ENCODE results near the gene ADAMTSL2. TPM values are rescaled to one million over a fixed set of nuclear protein-coding genes. Genes with fewer than 3 reads are reported as not detected.

ADAMTSL2 gene
- total and polyA plus RNA-seq, 4 donors = 1.8 to 18.2 (median 7.7) TPM

DNA sequence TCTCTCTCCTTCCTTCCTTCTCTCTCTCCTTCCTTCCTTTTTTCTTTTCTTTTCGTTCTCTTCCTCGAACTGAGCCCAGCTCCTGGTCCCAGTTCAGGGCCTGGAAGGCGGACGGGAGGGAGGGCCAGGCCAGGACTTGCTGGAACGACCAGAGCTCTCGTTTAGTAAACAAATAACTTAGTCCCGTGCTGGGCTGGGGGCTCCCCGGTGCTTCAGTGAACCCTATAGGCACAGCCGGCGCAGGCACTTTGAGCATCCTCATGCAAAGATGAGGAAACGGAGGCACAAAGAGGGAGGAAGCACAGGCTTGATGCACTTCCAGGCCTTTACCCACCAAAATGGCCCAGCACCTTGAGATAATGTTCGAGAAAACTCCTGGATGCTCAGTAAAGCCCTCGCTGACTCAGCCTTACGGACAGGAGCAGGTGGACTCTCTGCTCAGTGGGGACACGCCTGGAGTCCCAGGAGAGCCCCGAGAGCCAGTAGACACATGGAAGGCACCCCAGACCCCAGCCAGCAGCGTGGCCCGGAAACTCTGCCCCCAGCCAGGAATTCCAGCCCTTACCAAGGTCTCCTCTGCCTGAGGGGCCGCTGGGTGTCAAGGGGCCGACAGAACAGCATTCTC lies 55.8 kb downstream of the ADAMTSL2 start (continued):
- TF ChIP-seq EGR1 (IDR thresholded peaks at IDR 0.05; ENCODE audit: low read depth in 2 of 2) (no peak), FOXA2 (IDR thresholded peaks at IDR 0.05) (no peak), HNF4G (IDR thresholded peaks at IDR 0.05) (no peak), SP1 (IDR thresholded peaks at IDR 0.05) (no peak)

DNA sequence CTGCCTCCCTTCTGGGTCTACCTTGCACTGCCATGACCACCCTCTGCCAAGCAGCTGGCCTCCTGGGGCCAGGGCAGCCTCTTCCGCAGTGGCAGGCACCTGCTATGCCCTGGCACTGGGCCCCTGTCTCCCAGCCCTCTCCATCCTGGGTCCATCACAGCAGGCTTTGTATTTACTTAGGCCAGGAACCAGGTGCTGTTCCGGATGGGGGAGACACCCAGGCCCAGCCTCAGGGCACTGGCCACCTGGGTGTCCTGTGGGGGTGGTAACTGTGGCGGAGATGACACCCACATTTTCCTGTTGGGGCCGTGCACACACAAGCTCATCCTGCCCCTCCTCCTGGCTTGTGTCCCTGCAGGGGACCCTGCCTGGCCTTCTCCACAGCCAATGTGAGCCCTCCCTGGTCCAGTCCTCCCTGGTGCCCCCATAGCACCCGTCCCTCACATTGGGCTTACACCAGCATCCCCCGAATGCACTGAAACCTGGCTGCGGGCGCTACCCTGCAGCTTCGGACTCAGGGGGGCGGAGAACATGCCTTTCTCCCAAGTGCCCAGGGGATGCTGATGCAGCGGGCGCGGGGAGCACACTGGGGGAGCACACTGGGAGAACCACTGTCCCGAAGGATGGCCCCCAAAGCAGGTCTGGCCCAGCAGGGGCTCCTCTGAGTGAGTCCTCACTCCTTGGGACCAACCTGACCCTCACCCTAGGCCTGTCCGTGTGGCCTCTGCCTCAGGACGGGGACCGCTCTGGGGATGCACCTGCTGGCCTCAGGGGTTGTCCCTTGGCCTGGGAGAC lies 56.8 kb downstream of the ADAMTSL2 start:
- Histone ChIP-seq H3K9me3 (ENCODE audit: control insufficient read depth in 4 of 4, low read length in 3 of 4) (peaks cover 0 to 3% (median 0%) of the 10 kb centered on the region in 4 donors), H3K36me3 (ENCODE audit: control insufficient read depth in 4 of 4, insufficient read depth in 3 of 4, low read depth in 1 of 4, low read length in 3 of 4) (no peaks in the 10 kb centered on the region), H3K4me1 (ENCODE audit: control insufficient read depth in 4 of 4, insufficient read depth in 4 of 4, low read length in 3 of 4) (no peaks in the 10 kb centered on the region), H3K4me3 (ENCODE audit: low read depth in 1 of 3, low read length in 3 of 3) (no peak overlapping the region), H3K27ac (ENCODE audit: low read depth in 1 of 2, low read length in 2 of 2) (no peak overlapping the region), H3K9ac (ENCODE audit: low read depth in 1 of 2, low read length in 2 of 2) (no peak overlapping the region), H3K27me3 (ENCODE audit: control insufficient read depth in 4 of 4, insufficient read depth in 4 of 4, low read length in 3 of 4) (peaks cover 0 to 6% (median under 1%) of the 10 kb centered on the region in 4 donors)
- DNase-seq (ENCODE audit: low spot score) = no peak
- 92% methylated on average over 17 of the region's 17 CpGs for WGBS
- TF ChIP-seq EGR1 (IDR thresholded peaks at IDR 0.05; ENCODE audit: low read depth in 2 of 2) = no peak
- TF ChIP-seq MAX (IDR thresholded peaks at IDR 0.05) = no peak
- TF ChIP-seq RAD21 (IDR thresholded peaks at IDR 0.05) = no peak
- TF ChIP-seq RXRA (IDR thresholded peaks at IDR 0.05) = no peak
- no peak for TF ChIP-seq JUND (IDR thresholded peaks at IDR 0.05)
- TF ChIP-seq YY1 (IDR thresholded peaks at IDR 0.05) = no peak
- TF ChIP-seq SP1 (IDR thresholded peaks at IDR 0.05) = no peak
- no peak for TF ChIP-seq TAF1 (conservative IDR thresholded peaks at IDR 0.05)
- TF ChIP-seq HNF4A (conservative IDR thresholded peaks at IDR 0.05) = no peak
- TF ChIP-seq ZBTB33 (IDR thresholded peaks at IDR 0.05) = no peak
- TF ChIP-seq FOXA2 (IDR thresholded peaks at IDR 0.05) = no peak
- TF ChIP-seq, protein P1, sequence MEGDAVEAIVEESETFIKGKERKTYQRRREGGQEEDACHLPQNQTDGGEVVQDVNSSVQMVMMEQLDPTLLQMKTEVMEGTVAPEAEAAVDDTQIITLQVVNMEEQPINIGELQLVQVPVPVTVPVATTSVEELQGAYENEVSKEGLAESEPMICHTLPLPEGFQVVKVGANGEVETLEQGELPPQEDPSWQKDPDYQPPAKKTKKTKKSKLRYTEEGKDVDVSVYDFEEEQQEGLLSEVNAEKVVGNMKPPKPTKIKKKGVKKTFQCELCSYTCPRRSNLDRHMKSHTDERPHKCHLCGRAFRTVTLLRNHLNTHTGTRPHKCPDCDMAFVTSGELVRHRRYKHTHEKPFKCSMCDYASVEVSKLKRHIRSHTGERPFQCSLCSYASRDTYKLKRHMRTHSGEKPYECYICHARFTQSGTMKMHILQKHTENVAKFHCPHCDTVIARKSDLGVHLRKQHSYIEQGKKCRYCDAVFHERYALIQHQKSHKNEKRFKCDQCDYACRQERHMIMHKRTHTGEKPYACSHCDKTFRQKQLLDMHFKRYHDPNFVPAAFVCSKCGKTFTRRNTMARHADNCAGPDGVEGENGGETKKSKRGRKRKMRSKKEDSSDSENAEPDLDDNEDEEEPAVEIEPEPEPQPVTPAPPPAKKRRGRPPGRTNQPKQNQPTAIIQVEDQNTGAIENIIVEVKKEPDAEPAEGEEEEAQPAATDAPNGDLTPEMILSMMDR (IDR thresholded peaks at IDR 0.05; ENCODE audit: low read depth, low read length, missing input control) = no peak
- TF ChIP-seq, protein P2, sequence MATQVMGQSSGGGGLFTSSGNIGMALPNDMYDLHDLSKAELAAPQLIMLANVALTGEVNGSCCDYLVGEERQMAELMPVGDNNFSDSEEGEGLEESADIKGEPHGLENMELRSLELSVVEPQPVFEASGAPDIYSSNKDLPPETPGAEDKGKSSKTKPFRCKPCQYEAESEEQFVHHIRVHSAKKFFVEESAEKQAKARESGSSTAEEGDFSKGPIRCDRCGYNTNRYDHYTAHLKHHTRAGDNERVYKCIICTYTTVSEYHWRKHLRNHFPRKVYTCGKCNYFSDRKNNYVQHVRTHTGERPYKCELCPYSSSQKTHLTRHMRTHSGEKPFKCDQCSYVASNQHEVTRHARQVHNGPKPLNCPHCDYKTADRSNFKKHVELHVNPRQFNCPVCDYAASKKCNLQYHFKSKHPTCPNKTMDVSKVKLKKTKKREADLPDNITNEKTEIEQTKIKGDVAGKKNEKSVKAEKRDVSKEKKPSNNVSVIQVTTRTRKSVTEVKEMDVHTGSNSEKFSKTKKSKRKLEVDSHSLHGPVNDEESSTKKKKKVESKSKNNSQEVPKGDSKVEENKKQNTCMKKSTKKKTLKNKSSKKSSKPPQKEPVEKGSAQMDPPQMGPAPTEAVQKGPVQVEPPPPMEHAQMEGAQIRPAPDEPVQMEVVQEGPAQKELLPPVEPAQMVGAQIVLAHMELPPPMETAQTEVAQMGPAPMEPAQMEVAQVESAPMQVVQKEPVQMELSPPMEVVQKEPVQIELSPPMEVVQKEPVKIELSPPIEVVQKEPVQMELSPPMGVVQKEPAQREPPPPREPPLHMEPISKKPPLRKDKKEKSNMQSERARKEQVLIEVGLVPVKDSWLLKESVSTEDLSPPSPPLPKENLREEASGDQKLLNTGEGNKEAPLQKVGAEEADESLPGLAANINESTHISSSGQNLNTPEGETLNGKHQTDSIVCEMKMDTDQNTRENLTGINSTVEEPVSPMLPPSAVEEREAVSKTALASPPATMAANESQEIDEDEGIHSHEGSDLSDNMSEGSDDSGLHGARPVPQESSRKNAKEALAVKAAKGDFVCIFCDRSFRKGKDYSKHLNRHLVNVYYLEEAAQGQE (IDR thresholded peaks at IDR 0.05) = no peak
- TF ChIP-seq HNF4G (IDR thresholded peaks at IDR 0.05) = no peak
- no peak for TF ChIP-seq FOXA1 (IDR thresholded peaks at IDR 0.05)
- TF ChIP-seq ATF3 (IDR thresholded peaks at IDR 0.05) = no peak
- no peak for TF ChIP-seq GABPA (IDR thresholded peaks at IDR 0.05 in 1 of 2, conservative IDR thresholded peaks at IDR 0.05 in 1 of 2)
